DND-41 (cell line): Measurements from ENCODE around the gene PPP1R13L.

Experiments used
- CTCF ChIP-seq: IDR thresholded peaks from 2 replicates; pipeline ENCODE4 v1.5.1; 2012; ENCODE audit warnings: borderline replicate concordance, low read length, moderate library complexity, mild to moderate bottlenecking; ENCODE audit not compliant: poor library complexity, severe bottlenecking; ENCODE audit errors: extremely low read depth
- EZH2 ChIP-seq: IDR thresholded peaks from 3 replicates; pipeline ENCODE4 v1.6.1; 2012; ENCODE audit warnings: borderline replicate concordance, low read depth, mild to moderate bottlenecking, moderate library complexity, low read length, inconsistent platforms; ENCODE audit not compliant: severe bottlenecking

DNA sequence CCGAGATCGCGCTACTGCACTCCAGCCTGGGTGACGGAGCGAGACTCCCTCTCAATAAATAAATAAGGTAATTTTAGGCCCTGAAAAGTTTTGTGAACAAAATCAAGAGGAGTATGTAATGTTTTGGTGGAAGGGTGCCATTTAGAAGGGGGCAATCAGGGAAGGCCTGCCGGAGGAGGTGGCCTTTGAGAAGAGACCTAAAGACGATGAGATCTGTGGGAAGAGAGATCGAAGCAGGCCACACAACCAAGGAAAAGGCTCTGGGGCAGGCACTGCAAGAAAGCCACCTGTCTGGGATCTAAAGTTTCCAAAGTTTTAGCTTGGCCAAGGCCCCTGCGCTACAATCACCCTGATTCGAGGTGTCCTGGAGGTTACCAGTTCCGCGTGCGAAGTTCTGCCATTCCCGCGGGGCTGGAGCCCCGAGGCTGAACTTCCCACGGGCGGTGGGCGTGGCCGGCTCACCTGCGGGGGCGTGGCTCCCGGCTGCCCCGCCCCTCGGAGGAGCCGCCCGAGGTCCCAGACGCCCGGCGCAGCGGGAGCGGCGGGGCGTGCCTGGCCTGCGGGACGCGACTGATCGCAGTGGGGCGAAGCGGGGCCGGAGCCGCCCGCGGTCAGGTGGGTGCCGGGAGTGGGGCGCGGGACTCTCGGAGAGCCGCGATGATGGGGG, 64.5 kb downstream of the PPP1R13L start, which contains the start of gene KLC3:
- TF ChIP-seq CTCF (no peak), EZH2 (no peak)
